Measurements from ENCODE around the gene ARHGAP44.

Gene ARHGAP44

DNA sequence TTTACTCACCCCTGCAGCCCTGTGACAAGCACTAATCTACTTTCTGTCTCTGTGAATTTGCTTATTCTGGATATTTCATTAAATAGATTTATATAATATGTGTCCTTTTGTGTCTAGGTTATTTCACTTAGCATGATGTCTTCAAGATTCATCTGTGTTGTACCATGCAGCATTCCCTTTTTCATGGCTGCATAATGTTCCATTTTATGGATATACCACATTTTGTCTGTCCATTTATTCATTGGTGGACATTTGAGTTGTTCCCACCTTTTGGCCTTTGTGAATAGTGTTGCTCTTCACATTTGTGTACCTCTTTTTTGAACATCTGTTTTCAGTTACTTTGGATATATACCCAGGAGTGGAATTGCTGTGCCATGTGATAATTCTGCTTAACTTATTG is 118.2 kb downstream of the ARHGAP44 start:
- no peak for DNase-seq

DNA sequence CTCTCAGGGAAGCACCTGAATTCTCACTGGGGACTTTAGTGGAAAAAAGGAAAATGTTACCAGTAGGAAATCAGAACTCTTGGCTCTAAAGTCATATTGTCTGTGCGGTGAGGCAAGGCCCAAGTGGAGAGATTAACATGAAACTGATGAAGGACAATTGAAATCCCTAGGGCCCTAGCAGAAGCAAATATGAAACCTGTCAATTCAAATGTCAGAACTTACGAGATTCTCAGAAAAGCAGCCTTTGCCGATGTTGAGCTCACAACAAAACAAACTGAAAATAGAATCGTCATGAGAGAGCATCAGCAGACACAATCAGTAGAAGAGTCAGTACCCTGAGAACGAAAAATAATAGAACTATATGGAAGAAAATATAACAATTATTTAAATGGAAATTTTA is 119.7 kb downstream of the ARHGAP44 start:
- no peak for DNase-seq

- DNase-seq = no peak
Measured at GRCh38 chr17:12909511-12909910, 120.2 kb downstream of the ARHGAP44 start.

- DNase-seq = no peak
Measured at GRCh38 chr17:12911239-12911638, 121.9 kb downstream of the ARHGAP44 start.

GRCh38 chr17:12917399-12917798 is 128.1 kb downstream of the ARHGAP44 start:
- DNase-seq = no peak

- no peak for DNase-seq
Measured at GRCh38 chr17:12918142-12918541, 128.8 kb downstream of the ARHGAP44 start.

- no peak for DNase-seq
Measured at GRCh38 chr17:12922120-12922519, 132.8 kb downstream of the ARHGAP44 start.

DNA sequence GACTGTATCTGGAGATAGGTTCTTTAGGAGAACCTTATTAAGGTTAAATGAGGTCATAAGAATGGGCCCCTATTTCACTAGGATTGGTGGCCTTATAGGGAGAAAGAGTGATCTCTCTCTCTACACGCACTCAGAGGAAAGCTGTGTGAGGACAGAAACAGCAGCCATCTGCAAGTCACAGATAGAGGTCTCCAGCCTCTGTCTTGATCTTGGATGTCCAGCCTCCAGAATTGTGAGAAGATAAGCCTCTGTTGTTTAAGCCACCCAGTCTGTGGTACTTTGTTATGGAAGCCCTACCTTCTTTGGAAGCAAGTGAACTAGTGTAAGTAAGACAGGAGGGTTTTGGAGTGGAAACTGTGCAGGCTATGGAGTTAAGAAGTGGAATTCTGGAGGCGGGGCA is 135.3 kb downstream of the ARHGAP44 start:
- no peak for DNase-seq

DNA sequence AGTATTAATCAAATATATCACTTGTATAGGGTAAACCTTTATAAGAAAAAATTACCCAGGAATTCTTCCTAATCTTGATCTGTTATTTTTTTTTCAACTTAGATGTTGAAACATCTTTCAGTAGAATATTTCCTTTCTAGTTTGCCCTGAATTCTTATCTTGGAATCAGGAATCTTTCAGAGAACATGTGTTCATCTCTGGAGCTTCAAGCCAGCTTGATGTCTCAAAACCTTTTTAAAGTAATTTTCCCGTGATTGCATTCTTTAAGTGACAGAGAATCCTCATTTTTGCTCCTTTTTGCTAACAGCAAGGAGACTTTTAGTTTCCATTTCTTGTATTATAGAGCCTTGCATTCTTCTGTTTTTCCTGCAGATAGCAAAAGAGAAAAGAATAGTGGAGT is 137.7 kb downstream of the ARHGAP44 start:
- no peak for DNase-seq

DNA sequence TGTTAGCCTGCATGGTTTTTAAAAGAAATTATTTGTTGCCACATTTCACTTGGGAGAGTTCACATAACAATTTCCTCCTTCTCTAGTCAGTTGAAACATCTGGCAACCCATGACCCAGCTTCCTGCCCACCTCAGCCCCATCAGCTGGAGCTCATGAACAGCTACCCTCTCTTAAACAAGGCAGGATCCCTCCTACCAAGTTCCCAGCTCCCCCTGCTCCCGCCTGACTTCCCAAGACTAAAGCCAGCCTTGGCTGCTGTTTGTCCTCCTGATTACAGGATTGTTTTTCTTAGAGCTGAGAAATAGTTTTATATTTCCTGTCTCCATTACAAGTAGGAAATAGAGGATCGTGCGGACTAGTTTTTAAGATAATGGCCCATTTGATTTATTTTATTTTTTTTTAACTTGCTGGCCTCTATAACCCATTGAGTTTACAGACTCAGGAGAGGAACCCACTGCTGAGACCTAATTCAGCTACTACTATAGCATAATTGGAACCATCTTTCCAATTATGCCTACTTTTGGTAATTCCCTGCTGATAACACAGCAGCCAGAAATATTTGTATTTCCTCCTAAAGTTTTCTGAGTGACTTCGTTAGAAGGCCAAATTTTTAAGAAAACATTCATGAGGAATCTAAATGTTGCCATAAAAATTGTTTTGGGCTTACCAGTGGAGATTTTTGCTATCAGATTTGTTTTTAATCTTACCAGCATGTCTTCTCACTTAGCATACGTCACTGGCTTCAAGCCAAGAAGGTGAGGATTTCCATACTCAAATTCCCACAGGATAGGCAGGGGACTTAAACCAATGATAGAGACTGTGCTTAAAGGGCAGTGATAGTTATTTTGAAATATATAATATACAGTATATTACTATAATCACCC is 138.5 kb downstream of the ARHGAP44 start:
- DNase-seq = no peak

GRCh38 chr17:12928736-12929135 is 139.4 kb downstream of the ARHGAP44 start:
- no peak for DNase-seq

- DNase-seq = no peak
Measured at GRCh38 chr17:12936501-12936900, 147.2 kb downstream of the ARHGAP44 start.

DNA sequence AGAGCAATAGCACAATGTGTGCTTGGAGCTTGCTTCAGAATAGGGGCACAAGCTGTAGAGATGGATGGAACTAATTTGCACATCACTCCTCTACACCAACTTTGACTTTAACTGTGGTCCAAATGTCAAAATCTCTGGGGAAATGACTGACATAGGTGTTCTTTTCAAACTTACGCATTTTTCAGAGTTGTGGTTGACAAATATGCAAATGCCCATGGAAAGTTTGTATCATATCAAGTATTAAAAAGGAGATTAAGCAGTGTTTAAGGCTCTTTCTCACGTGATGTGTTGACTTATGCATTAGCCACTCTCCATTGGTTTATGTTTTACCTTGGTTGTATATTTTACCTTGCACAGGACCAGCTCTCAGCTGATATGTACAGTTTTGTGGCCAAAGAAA is 151.4 kb downstream of the ARHGAP44 start:
- no peak for DNase-seq

DNA sequence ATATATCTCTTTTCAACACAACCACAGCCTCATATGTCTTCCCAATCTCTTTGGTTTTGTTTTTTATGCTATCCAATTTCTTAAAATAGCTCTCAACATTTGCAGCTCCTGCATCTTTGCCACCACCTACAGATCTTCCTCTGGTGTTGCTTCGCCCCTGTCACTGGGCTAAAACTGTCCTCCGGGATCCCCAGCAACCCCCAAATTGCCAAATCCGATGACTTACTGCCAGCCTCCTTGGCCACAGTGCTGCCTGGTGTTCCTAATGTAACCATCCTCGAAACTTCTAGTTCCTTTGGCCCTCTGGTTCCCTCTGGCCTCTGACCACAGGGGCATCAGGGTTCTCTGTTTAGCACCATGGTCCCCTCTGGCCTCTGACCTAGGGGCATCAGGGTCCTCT is 157.7 kb downstream of the ARHGAP44 start:
- no peak for DNase-seq

DNA sequence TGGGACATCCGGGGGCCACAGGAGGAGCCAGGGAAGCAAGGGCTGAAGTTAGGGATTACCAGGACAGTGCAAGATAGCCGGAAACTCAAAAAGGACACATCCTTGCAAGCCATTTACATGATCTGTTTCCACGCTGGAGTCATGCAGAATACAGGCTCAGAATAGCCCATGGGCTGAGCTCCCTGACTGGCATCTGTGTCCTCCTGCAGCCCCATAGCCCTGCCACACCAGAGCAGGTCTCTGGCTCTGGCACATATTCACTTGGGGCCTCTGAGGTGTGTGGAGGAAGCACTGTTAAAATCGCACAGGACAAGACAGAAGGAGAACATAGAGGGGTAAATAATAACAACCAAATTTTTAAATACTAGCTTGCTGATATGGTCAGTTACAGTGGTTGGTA is 162.7 kb downstream of the ARHGAP44 start:
- DNase-seq = no peak

GRCh38 chr17:12953156-12953555 is 163.9 kb downstream of the ARHGAP44 start:
- no peak for DNase-seq

DNA sequence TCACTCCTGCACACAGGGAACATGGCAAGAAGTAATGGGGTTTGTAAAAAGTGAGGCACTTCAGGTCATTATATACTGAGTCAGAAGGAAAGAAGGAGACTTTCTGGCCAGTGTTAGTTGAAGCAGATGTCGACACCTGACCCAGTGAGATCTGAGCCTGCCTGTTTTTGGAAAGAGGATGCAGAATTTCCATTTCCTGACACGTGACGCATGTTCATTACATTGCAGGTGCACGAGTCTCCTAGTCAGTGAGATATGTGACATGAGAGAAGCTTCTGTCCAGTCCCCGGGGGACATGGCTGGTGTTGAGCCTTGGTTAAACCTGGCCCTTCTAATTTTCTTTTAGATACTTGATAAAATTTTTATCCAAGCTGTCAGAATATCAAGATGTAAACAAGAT is 166.2 kb downstream of the ARHGAP44 start:
- no peak for DNase-seq

- DNase-seq = no peak
Measured at GRCh38 chr17:12958786-12959185, 169.5 kb downstream of the ARHGAP44 start.

GRCh38 chr17:12959441-12959840 is 170.1 kb downstream of the ARHGAP44 start:
- DNase-seq = no peak

- no peak for DNase-seq
Measured at GRCh38 chr17:12961655-12962054, 172.4 kb downstream of the ARHGAP44 start.

- no peak for DNase-seq
Measured at GRCh38 chr17:12963505-12963904, 174.2 kb downstream of the ARHGAP44 start.

- no peak for DNase-seq
Measured at GRCh38 chr17:12964162-12964561, 174.9 kb downstream of the ARHGAP44 start.

- DNase-seq = no peak
Measured at GRCh38 chr17:12964840-12965239, 175.5 kb downstream of the ARHGAP44 start.

DNA sequence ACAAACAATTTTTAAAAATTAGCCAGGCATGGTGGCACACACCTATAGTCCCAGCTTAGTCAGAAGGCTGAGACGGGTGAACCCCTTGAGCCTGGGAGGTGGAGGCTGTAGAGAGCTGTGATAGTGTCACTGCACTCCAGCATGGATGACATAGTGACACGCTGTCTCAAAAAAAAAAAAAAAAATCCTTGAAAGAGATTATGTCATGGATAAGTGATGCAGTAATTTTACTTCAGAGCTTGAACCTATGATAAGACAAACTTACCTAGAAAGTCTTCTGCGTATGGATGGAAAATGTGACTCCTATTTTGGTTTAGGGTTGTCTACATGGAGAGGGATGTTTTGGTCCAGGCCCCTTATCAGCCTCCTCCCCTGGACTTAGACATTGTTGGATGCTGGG is 176.7 kb downstream of the ARHGAP44 start:
- no peak for DNase-seq

GRCh38 chr17:12966413-12966812 is 177.1 kb downstream of the ARHGAP44 start:
- no peak for DNase-seq
